GM10266 (cell line): ENCODE measurements around the gene NT5DC1.

Experiments
- DNase-seq: peaks from one replicate; pipeline ENCODE4 v3.0.0; 2012; ENCODE audit errors: extremely low spot score
- CTCF ChIP-seq: IDR thresholded peaks from 2 replicates; pipeline ENCODE4 v1.5.1; 2012; ENCODE audit warnings: mild to moderate bottlenecking, low read depth; ENCODE audit not compliant: control insufficient read depth, insufficient read depth; ENCODE audit errors: missing control alignments

Gene NT5DC1

GRCh38 chr6:116229287-116229913 lies 128.7 kb downstream of the NT5DC1 start:
- no peak for DNase-seq
- TF ChIP-seq CTCF = no peak

- TF ChIP-seq CTCF = no peak
- no peak for DNase-seq
Measured at GRCh38 chr6:116234689-116235088, 134.0 kb downstream of the NT5DC1 start.

GRCh38 chr6:116238083-116238482 lies 137.4 kb downstream of the NT5DC1 start:
- no peak for TF ChIP-seq CTCF
- DNase-seq = no peak

- DNase-seq = no peak
- no peak for TF ChIP-seq CTCF
Measured at GRCh38 chr6:116239256-116239655, 138.6 kb downstream of the NT5DC1 start.

GRCh38 chr6:116239856-116240255 lies 139.2 kb downstream of the NT5DC1 start:
- no peak for DNase-seq
- no peak for TF ChIP-seq CTCF

GRCh38 chr6:116244284-116244683 lies 143.6 kb downstream of the NT5DC1 start:
- no peak for TF ChIP-seq CTCF
- no peak for DNase-seq

GRCh38 chr6:116246089-116246488 lies 145.4 kb downstream of the NT5DC1 start:
- no peak for DNase-seq

More at GRCh38 chr6:116246089-116246488, 145.4 kb downstream of the NT5DC1 start:
- no peak for TF ChIP-seq CTCF
